Brain microvascular endothelial cell (primary cell): ENCODE measurements around the gene TBPL2.

Experiments used
- DNase-seq: peaks from one replicate; pipeline ENCODE4 v3.0.0-alpha.2; 2020
- H3K27ac ChIP-seq: fragments of 250-450 bp; sonication (Bioruptor Pico); 2 replicates; pipeline ENCODE4 v1.5.1; 2020; ENCODE audit warnings: mild to moderate bottlenecking, moderate library complexity
- H3K27me3 ChIP-seq: fragments of 250-450 bp; sonication (Bioruptor Pico); replicated peaks from 2 replicates; pipeline ENCODE4 v1.5.1; 2020; ENCODE audit warnings: mild to moderate bottlenecking
- H3K36me3 ChIP-seq: fragments of 250-450 bp; sonication (Bioruptor Pico); replicated peaks from 2 replicates; pipeline ENCODE4 v1.5.1; 2020; ENCODE audit warnings: mild to moderate bottlenecking
- H3K4me3 ChIP-seq: 2 replicates; pipeline ENCODE4 v1.5.1; 2011; ENCODE audit warnings: low read depth, mild to moderate bottlenecking, control low read depth, low read length, moderate library complexity
- in situ Hi-C: cut with HindIII; loops from 2 replicates; pipeline ENCODE4 v1.10.0; 2017; ENCODE audit warnings: low sequenced_read_pairs, low pct_ligation_motif_present
- TF ChIP-seq, protein P1 (sequence below): IDR thresholded peaks from 2 replicates; pipeline ENCODE4 v1.5.1; 2011; ENCODE audit warnings: low read depth, mild to moderate bottlenecking, moderate library complexity, low read length, control low read depth, inconsistent platforms; ENCODE audit errors: missing control alignments

The TBPL2 gene

DNA sequence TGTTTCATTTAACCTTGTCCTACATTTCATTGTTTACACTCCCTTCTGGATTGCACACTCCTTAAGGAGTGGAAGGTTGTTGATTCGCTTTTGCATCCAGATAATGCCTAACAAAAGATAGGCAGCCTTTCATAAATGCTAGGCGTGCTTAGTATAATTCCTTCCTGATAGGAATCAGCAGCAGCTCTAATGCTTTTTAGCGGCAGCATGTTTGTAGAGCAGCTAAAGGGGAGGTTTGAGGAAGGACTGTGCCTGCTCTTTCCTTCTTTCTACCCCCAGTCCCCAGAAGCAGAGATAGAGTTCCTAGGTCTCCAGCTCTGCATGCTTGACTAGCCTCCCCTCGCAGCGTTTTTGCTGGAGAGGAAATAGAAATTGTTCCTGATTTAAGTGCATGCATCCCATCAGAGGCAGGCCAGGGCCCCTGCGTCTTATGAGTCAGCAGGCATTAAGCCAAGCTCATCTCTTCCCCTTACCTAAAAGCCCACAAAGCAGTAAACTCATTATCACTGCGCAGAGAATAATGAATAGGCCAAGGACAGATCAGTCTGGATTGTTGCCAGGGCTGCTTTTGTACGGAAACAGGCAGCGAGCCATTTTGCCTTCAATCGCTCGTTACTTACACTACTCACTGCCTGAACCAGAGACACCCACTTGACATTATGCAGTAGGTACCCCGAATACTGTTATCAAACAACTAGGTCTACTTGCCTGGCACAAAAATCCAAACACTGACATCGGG lies 14.0 kb upstream of the TBPL2 start:
- H3K27me3 ChIP-seq = no peaks in the 10 kb centered on the region
- peak; percentile 38 for DNase-seq
- no peaks in the 10 kb centered on the region for H3K36me3 ChIP-seq
- TF ChIP-seq, protein P1, sequence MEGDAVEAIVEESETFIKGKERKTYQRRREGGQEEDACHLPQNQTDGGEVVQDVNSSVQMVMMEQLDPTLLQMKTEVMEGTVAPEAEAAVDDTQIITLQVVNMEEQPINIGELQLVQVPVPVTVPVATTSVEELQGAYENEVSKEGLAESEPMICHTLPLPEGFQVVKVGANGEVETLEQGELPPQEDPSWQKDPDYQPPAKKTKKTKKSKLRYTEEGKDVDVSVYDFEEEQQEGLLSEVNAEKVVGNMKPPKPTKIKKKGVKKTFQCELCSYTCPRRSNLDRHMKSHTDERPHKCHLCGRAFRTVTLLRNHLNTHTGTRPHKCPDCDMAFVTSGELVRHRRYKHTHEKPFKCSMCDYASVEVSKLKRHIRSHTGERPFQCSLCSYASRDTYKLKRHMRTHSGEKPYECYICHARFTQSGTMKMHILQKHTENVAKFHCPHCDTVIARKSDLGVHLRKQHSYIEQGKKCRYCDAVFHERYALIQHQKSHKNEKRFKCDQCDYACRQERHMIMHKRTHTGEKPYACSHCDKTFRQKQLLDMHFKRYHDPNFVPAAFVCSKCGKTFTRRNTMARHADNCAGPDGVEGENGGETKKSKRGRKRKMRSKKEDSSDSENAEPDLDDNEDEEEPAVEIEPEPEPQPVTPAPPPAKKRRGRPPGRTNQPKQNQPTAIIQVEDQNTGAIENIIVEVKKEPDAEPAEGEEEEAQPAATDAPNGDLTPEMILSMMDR = no peak
- no peak overlapping the region for H3K4me3 ChIP-seq
- H3K27ac ChIP-seq = no peak overlapping the region
- in situ Hi-C loops = no loop called here

DNA sequence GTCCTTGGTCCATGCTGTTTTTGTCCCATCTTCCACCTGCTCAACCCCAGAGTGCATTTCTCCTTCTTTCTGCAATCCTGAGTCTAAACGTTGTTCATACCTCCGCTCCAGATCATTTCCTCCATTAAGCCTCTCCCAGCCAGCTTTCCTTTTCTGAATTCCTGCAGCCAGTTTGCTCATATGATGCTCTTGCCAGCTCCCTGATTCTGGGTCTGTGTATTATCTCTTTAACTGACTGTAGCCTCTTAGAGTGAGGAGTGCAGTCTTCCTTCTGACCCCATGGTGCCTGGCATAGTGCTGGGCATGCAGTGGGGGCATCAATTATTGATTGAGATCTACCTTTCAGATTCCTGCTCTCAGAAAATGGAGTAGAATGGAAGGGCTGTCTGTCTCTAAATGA lies 11.5 kb upstream of the TBPL2 start:
- no peak overlapping the region for H3K27ac ChIP-seq
- TF ChIP-seq, protein P1 = no peak
- no peak for DNase-seq
- in situ Hi-C loops = no loop called here
- H3K27me3 ChIP-seq = no peaks in the 10 kb centered on the region
- no peak overlapping the region for H3K4me3 ChIP-seq
- no peaks in the 10 kb centered on the region for H3K36me3 ChIP-seq

DNA sequence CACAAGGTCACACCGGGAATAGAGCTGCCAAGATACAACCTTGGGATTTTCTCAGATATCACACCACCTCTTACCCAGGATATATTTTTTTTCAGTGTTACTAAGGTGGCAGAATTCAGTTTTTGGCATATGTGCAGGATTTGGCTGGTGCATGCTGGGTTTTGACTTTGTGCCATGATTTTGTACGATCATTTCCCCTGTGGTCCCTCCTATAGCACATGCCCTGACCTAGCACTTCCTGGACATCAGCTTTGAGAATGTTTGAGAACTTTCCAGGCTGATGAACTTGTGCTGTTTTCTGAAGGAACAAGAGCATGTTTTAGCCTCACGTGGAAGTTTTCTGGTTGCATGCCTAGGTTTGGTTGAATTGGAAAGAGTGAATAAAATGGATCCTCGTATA lies 11.0 kb upstream of the TBPL2 start:
- in situ Hi-C loops = no loop called here
- Histone ChIP-seq H3K27me3 (no peaks in the 10 kb centered on the region), H3K27ac (no peak overlapping the region), H3K36me3 (no peaks in the 10 kb centered on the region), H3K4me3 (no peak overlapping the region)
- DNase-seq = no peak
- TF ChIP-seq, protein P1 = no peak

DNA sequence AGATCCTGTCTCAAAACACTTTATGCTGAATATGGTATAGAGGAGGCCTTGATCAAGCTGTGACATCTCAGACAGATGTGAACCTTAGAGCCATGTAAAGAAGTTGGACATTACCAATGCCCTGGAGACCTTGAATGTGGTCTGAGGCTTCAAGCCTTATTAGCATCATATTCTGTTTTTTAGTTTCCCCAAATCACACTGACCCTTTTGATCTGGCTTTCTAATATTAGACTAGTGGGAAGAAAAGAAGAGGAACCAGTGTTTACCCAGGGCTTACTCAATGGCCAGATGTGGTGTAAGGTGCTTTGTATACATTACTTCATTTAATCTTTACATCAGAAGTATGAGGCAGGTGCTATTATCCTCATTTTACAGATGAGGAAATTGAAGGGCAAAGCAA lies 10.6 kb upstream of the TBPL2 start:
- in situ Hi-C loops = no loop called here
- no peaks in the 10 kb centered on the region for H3K36me3 ChIP-seq
- DNase-seq = no peak
- TF ChIP-seq, protein P1 = no peak
- no peaks in the 10 kb centered on the region for H3K27me3 ChIP-seq
- H3K27ac ChIP-seq = no peak overlapping the region
- H3K4me3 ChIP-seq = no peak overlapping the region

DNA sequence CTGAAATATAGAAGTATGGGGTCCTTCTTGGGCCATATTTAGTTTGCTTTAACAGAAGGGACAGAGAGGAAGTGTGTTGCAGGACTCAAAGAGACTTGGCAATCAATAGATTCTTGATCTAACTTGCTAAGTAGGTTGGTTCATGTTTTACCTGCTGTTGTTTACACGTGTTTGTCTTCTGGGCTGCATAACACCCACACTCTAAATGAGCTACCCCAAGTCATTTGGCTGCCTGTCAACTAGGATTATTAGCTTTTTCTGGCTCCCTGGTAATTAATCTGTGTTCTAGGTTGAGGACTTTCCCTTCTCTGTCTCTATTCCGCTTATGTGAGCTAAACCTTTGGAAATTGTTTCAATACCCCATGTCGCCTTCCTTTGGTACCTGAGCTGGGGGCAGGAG lies 10.1 kb upstream of the TBPL2 start:
- Histone ChIP-seq H3K4me3 (no peak overlapping the region), H3K36me3 (no peaks in the 10 kb centered on the region), H3K27me3 (no peaks in the 10 kb centered on the region), H3K27ac (no peak overlapping the region)
- no peak for DNase-seq
- TF ChIP-seq, protein P1 = no peak
- in situ Hi-C loops = no loop called here

DNA sequence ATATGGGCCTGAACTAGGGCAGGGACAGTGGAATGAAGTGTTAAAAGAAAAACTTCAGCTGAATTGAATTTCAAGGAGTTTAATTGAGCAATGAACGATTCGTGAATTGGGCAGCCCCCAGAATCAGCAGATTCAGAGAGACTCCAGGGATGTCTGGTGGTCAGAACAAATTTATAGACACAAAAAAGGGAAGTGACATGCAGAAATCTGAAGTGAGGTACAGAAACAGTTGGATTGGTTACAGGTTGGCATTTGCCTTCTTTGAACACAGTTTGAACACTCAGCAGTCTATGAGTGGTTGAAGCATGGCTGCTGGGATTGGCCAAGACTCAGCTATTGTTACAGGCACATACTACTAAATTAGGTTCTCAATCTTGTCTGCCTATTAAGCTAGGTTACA lies 9.7 kb upstream of the TBPL2 start:
- TF ChIP-seq, protein P1 = no peak
- no peak for DNase-seq
- Histone ChIP-seq H3K27ac (no peak overlapping the region), H3K4me3 (no peak overlapping the region), H3K36me3 (no peaks in the 10 kb centered on the region), H3K27me3 (no peaks in the 10 kb centered on the region)
- in situ Hi-C loops = no loop called here
